Amniotic epithelial cell (primary cell): Measurements from ENCODE around the gene VAV2.
A peak's percentile ranks its signal among the peaks of the same experiment; 100 is the strongest.

ENCODE experiments used
- DNase-seq: peaks from one replicate; pipeline ENCODE4 v3.0.0-alpha.2; 2010; ENCODE audit warnings: low read depth

Gene VAV2

DNA sequence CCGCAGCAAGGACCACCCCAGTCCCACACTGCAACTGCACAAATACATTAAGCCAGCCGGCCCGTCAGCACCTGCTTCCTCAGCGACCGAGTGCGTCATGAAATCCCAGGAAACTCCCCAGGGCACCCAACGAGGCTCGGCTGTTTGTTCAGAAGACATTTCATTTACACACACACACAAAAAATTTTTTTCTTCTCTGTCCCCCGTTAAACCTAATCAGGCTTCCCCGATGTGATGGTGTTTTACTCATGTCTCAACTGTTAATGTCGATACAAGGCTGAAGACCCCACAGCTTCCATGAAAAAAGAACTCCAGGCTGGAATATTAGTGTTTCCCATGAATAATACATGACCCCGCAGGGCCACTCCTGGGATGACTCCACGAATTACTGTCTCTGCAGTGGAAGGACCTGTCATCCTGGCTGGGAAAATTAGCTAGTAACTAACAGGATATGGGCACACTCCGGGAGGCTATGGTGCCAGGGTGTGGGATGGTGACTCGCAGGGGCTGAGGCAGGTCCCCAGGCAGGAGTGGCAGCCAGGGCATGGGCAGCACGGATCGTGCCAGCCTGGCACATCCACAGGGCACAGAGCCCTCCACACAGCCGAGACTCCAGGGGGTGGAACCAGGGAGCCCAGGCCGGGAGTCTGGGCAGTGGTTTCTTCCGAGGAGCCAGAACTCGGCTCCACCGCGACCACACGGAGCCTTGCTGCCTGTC lies 102.4 kb downstream of the VAV2 start:
- DNase-seq: no peak

DNA sequence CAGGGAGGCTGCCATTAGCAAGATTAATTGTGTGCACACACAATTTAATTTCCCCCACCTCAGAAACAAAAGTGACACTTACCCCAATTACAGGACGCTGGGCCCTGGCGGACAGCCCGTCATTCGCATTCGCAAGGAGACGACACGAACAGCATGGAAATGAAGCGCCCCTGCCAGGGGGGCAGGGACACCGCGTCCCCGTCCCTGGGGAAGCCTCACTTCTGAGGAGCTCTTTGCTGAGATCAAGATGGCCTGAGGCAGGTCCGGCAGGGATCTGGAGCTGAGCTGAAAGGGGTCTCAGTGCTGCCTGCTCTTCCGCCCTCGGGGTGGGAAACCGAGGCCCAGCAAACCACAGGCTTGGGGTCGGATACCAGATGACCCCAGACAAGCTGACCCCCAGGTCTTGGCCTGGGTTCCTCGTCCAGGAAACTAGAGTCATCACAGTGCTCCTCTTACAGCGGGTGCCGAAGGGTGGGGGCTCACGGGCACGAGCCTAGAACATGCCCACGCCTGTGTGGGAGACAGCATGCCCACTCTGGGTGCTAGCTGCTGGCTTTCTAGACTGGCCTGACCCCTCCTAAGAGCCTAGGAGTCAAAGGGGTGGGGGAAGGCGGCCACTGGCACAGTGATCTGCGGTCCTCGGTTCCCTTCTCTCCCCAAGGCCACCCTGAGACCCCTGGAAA lies 103.2 kb downstream of the VAV2 start:
- DNase-seq: no peak

DNA sequence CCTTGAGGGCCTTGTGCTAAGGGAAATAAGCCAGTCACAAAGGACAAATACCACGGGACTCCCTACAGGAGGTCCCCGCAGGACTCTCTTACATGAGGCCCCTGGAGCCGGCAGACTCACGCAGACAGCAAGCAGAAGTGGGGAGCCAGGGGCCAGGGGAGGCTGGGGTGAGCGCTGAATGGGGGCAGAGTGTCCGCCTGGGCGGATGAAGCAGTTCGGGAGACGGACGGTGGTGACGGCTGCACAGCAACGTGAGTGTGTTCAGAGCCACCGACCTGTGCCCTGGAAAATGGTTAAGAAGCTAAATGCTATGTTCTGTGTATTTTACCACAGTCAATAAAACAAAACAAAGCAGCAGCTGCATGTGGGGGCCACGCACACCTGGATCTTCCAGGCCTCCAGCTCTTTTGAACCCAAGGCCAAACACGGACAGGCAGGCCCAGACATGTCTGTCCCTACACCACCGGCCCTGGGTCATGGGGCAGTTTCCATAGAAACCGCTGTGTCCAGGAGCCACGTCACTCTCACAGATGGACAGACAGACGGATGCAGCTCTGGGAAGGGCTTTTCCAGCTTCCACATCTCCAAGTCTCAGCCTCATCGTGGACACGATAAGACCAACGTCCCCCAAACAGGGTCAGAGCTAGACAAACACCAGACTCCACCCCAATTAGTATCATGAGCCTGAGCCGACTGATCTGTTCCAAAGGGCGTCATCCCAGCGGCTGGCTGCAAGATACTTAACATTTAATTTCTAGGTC lies 103.9 kb downstream of the VAV2 start:
- DNase-seq: no peak

DNA sequence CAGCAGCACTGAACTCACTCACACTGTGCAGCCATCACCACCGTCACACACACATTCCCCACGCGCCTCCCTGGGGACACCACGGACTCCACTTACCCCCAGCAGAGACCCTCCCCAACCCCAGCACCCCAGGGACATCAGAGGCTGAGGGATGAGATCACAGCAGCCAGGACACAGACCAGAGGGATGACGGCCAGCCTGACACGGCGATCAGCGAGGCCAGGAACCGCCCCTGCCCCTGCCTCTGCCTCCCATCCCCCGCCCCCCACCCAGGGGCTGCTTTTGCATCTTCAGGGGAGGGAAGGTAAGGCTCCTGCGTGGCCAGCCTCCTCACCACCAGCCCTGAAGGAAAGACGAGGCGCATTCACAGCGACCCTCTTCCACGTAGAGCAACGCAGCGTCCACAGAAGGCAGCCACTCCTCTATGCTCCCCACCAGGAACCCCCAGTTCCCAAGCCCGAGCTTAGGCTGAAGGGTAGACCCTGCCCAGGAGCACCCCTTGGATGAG lies 104.5 kb downstream of the VAV2 start:
- DNase-seq: no peak

DNA sequence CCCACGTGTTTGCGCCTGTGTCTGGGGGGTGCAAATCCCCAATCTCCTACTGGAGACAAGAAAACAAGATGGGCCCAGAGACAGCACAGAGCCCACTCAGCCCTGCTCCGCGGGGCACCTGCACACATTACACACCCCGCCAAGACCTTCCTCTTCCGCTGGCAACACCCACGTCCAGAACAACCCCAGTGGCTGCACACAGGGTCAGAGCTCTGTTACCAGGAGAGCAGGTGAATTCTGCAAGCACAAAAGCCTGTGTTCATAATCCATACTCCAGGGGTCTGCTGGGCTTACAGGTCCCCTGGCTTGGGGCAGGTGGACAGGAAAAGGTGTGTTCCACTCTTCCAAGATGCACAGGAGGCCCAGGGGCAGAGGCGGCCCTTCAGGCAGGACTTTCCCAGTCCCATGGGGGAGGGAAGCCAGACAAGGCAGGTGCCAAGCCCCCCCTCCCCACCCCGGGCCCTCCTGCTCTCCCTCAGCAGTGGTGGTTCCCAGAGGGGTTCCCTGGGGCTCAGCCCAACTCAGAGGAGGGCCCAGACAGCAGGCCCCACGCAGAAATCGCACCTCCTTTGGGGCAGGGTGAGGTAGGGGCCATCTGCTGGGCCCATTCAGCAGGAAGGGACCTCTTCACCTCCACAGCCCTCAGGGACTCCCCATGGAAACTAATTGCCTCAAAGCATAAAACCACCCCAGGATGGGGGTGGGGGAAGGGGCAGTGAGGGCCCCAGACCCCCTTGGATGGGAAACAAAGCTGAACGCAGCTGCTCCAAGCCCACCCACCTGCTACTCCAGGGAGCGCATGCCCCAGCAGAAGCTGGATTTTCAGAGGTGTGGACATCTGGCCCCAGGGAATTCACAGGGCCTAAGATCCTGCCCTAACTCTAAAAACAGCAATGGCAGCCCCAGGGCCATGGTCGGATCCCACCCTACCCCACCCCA lies 105.3 kb downstream of the VAV2 start:
- DNase-seq: no peak

DNA sequence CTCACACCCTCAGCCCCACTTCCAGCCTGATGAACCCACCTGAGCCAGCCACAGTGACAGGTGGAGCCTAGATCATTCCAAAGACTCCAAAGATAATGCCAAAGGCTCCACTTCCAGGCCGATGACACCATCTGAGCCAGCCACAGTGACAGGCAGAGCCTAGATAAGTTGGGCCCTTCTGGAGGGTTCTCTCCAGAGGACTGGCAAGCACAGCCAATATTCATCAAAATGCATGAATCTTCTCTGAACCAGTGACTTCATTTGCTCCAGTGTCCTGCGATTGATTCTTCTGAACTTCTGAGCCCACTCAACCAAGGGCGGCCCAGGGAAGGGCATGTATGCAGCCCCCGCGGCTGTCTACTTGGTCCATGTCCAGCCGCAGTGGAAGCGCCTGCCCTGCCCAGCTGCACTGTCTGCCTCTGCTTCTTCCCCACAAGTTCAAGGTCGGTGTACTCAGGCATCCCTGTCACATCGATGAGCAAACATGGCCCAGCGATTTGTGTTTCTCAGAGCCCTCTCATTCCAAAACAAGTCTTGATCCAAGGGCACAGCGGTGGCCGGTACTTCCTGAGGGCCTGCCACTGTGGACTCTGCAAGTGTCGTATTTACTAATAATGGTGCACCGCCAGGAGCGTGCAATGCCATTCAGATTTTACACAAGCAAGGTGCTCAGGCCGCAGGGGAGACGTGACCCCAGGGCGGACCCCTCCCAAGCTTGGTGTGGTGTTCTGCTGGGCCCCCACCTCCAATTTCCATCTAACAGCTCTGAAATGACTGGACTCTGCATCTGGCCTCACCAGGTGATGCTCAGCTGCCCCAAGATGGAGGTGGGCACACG lies 107.0 kb downstream of the VAV2 start:
- no peak for DNase-seq

DNA sequence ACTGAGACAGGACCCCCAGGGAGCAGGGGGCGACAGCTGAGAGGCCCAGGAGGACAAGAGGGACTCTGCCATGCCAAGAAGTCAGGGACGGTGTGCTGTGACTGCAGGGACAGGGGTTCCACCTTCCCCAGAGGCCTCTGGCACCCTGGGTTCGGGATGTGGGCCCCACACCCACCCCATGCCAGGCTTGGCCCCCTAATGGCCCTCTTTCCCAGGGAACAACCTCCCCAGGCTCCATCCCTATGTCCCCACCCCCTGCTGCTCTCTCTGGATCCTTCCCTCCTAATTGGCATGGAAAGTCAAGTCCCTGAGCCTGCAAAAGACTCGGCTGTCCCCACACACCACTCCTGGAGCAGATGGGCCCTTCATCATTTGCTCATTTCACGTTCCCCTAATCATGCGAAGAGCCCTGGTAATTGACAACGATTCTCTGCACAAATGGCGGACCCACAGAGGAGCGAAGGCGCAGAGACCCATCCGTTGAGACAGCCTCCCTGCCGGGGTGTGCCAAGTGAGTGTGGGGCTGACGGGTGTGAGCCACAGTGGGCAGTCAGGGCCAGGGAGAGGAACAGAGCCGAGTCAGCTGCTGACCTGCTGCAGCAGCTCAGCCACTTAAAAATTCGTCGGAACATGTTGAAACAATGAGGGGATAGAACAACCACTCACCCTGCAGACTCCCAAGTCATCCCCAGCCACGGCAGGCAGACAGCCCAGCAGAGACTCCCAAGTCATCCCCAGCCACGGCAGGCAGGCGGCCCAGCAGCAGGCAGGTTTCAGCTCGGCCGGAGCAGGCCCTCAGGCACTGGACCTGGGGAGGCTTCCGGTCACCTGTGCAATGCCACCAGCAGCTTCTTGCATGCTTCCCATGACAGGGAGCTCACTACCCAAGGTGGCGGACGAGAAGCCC lies 109.0 kb downstream of the VAV2 start:
- no peak for DNase-seq

DNA sequence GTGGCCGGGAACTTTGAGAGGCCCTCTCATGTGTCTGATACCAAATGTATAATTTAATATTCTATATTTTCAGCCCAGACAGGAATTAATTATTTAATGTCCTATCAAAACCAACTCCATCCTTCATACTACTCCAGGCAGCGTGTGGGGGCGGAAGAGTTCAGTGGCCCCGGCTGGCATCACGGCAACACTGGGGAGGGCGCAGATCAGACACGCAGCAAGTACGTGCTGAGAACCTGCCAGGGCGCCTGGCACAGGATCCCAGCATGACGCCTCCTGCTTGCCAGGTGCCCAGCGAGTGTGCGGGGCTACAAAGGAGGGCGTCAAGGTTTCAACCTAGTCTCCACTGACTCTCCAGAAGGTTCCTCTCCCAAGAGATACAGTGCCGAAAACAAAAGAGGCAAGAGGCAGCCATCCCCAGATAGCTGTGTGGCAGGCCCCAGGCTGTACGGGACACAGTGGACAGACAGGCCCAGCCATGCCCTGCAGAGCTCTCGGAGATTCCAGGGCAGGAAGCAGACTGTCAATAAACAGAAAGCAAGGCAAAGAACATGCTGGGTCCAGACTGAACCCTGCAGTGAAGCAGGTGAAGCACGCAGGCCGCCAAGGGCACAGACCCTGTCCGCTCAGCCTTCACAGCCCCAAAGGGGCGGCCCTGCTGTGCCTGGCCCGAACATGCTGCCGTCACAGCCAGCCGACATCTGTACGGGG lies 110.3 kb downstream of the VAV2 start:
- DNase-seq: no peak

DNA sequence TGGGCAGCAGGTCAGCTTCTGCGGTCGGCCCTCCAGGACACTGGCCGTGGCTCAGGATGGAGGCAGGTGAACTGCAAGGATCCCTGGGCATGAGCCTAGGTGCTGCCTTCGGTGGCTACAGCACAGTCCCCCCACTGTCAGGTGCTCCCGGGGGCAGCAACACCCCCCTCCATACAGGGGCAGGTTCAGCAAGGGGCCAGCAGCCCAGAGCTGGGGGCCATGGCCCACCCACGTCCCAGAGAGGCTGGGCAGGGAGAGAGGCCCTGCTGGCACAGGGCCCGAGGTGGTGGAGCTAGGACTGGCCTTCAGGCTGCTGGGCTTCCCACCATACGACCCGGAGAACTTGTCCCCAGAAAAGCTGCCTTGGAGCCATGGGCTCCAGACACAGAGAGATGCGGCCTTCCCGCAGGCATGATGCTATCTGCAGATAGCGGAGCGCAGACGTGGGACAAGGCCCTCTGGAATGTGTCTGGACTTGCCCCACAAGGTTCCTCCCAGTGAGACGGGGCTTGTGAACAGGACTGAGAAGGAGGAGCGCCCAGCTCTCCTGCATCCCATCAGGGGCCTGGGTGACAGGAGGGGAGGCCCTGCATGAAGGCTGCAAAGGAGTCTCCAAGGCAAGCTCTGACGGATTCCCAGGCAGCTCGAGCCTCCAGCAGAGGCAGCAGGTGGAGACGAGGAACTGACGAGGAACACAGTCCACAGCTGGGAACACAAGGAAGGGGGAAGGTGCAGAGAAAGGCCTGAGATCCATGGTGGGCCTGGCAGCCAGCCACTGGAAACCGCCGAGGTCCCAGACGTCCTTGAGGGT lies 111.1 kb downstream of the VAV2 start:
- peak; percentile 84 for DNase-seq

DNA sequence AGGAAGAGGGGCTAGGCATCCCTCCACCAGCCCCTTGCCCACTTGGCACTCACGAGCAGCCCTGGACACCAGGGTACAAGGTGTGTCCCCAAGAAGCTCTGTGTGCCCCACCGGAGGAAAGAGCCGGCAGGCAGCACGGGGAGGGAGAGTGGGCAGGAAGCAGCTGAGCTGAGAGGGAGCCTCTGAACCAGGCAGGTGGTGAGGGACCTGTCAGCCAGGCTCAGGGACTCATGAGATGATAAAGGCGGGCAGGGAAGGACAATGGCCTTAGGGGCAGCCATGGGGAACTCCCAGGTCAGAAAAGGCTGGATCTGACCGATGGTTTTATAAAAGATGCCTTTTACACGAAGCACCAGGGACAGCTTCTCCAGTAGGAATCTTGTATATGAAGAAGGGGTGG lies 112.0 kb downstream of the VAV2 start:
- no peak for DNase-seq

DNA sequence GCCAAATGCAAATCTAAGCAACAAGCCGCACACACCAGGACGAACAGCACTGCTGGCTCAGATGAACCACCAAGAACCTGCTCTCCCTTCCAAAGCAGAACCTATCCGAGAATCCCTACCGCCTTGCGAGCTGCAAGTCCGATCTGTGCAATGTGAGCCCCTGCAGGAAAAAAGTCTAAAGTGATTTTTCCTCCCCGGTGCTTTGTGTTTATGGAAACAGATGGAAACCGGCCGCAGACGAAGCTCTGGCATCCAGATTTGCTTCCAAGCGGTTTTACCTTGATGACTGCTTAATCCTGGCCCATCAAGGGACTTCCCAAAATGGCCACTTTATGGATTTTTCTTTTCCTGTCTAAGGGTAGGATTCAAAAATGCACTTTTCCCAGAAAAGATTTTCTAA lies 112.5 kb downstream of the VAV2 start:
- no peak for DNase-seq

DNA sequence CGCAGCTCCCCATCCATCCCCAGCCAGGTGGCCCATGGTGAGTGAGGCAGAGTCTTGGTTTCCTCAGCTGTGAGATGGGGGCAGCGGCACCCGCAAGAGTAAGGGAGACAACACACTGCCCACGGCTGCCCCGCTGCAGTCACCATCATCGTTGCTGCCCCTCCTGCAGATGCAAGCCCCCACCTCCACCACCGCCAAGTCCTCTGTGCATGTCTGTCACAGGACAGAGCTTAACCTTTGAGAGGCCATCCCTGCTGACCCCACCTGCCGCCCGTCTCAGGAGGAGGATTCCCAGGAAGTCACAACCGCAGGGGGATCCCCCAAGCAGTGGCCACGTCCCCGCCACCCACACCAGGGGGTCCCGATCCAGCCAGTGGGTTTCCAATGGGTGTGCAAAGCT lies 113.7 kb downstream of the VAV2 start:
- no peak for DNase-seq

DNA sequence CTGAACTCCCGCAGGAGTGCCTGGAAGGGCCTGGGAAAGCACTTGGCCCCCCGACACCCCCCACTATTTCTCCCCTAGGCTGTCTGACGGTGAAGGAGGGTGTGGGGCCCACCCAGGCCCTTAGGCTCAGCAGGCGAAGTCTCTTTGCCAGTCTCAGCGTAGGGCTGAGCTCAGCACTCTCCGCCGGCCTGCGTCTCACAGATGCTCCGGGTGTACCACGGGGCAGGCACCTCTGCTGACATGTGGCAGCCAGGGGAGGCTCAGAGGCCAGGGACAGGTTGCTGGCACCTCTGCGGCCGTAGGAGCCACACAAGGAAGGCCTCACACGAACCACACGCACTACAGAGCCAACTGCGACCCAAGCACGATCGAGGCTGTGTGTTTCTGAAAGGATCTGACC lies 114.2 kb downstream of the VAV2 start:
- DNase-seq: no peak

DNA sequence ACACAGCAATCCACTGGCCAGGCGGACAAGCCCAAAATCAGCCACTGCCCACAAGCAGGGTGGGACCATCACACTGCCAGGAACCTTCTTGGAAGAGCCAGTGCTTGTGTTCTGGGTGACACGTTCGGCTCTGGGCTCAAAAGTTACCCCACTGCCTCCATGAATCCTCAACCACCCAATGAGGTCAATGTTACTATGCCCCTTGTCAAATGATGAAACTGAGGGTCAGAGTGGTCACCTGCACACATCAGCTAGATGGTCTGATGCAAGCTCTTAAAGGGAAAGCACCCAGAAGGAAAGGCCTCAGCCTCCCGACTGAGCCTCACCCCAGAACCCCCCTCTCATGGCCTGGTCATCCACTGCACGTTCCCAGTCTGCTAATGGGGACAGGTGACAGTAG lies 114.8 kb downstream of the VAV2 start:
- DNase-seq: no peak

DNA sequence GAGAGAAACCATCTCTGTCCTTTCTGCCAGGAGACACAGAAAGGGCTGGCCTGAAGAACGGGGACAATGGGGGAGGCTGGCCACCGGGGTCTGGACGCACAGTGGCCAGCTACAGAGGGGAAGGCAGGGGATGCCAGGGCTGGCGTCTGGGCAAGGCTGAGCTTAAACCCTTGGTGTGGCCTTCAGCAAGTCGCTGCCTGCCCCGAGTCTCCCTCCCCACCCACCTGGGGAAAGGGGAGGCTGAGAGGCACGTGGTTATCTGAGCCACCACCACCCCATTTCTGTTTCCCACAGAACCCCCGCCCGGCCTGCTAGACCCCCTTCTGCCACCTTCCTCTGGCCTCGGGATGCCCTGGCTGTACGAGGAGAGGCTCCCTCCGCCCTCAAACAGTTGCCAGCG lies 115.3 kb downstream of the VAV2 start:
- no peak for DNase-seq

DNA sequence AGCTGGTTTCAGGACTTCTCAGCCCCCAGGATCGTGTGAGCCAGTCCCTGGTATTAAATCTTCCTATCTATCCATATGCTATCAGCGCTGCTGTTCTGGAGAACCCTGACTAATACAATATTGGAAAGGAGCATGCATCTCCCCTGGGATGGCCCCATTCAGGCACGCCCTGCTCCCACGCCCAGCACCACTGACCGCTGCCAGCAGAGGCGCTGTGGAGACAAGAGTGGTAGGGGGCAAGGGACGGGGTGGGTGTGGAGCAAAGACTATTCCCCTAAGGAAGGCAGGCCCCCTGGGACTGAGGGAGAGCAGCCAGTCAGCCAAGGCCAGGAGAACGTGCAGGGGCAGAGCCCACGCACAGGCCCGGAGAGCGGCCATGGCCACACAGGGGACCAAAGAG lies 116.0 kb downstream of the VAV2 start:
- no peak for DNase-seq

DNA sequence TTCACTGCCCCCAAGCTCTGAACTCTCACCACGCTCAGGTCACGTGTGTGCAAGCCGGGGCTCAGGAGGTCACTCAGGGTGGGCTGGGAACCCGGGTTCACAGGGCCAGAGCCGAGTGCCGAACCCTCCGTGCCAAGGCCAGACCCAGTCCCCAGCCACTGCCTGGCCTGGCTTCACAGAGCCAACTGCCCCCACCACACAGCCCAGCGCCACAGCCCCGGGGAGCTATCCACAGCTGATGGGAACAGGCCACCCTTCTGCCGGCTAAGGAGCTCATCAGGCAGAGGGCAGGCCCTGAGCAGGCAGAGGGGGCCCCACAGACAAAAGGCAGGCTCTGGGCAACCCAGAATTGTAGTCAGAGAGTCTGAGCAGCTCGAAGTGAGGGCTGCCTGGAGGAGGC lies 117.0 kb downstream of the VAV2 start:
- DNase-seq: no peak

DNA sequence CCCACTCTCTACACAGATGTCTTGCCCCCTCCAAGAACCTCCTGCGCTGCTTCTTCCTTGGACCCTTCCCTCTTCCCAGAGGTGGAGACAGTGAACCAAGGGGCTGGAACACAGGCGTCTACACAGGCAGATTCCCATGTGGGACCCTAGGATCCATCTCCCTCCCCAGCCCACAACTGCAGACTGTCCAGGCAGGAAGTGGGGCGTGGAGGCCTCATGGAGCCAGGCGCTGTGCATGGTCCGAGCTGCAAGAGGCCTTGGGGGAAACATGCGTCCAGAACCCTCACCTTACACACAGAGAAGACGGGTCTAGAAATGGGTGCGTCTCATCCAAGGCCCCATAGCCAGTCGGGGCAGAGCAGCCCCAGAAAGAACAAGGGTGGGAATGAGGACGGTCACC lies 117.5 kb downstream of the VAV2 start:
- DNase-seq: no peak
